DOHH2 (cell line): ENCODE data around the gene CENPP.

ENCODE experiments used
- H3F3A ChIP-seq: fragments of 200-600 bp; sonication (generic), shearing (Covaris generic); 2 replicates; pipeline ENCODE4 v1.6.0; 2016; ENCODE audit warnings: antibody characterized with exemption, mild to moderate bottlenecking; ENCODE audit not compliant: control insufficient read depth, insufficient read depth
- H3K27ac ChIP-seq: fragments of 200-600 bp; sonication (generic); 2 replicates; pipeline ENCODE4 v1.5.1; 2014; ENCODE audit warnings: low read depth, mild to moderate bottlenecking, low read length, moderate library complexity
- H3K27me3 ChIP-seq: fragments of 200-600 bp; sonication (generic); 2 replicates; pipeline ENCODE4 v1.6.1; 2014; ENCODE audit warnings: mild to moderate bottlenecking, low read length, mixed read lengths; ENCODE audit not compliant: control insufficient read depth
- H3K36me3 ChIP-seq: fragments of 200-600 bp; sonication (generic); 2 replicates; pipeline ENCODE4 v1.6.1; 2014; ENCODE audit warnings: mild to moderate bottlenecking, low read length, moderate library complexity, mixed read lengths; ENCODE audit not compliant: control insufficient read depth
- H3K4me1 ChIP-seq: fragments of 200-600 bp; sonication (generic); 2 replicates; pipeline ENCODE4 v1.6.1; 2014; ENCODE audit warnings: mild to moderate bottlenecking, low read length, mixed read lengths; ENCODE audit not compliant: control insufficient read depth
- H3K4me2 ChIP-seq: fragments of 200-600 bp; sonication (generic); 2 replicates; pipeline ENCODE4 v1.6.0; 2014; ENCODE audit warnings: mild to moderate bottlenecking, low read length, moderate library complexity
- H3K4me3 ChIP-seq: fragments of 200-600 bp; sonication (generic); 2 replicates; pipeline ENCODE4 v1.5.1; 2014; ENCODE audit warnings: mild to moderate bottlenecking, low read length, mixed read lengths
- H3K79me2 ChIP-seq: fragments of 200-600 bp; sonication (generic); 2 replicates; pipeline ENCODE4 v1.6.1; 2014; ENCODE audit warnings: mild to moderate bottlenecking, low read length, mixed read lengths; ENCODE audit not compliant: control insufficient read depth
- H3K9me2 ChIP-seq: fragments of 200-600 bp; sonication (generic); replicated peaks from 2 replicates; pipeline ENCODE4 v1.6.1; 2014; ENCODE audit warnings: mild to moderate bottlenecking, low read length, mixed read lengths; ENCODE audit not compliant: control insufficient read depth
- H3K9me3 ChIP-seq: fragments of 200-600 bp; sonication (generic); 2 replicates; pipeline ENCODE4 v1.6.1; 2014; ENCODE audit warnings: antibody characterized with exemption, low read length, mixed read lengths; ENCODE audit not compliant: control insufficient read depth, insufficient read depth
- H4K20me1 ChIP-seq: fragments of 200-600 bp; sonication (generic); 2 replicates; pipeline ENCODE4 v1.6.0; 2014; ENCODE audit warnings: low read depth, mild to moderate bottlenecking, antibody characterized with exemption, low read length, moderate library complexity; ENCODE audit not compliant: control insufficient read depth, insufficient read depth
- EZH2phosphoT487 ChIP-seq: fragments of 200-600 bp; sonication (generic); IDR thresholded peaks from 2 replicates; pipeline ENCODE4 v1.6.1; 2017; ENCODE audit warnings: borderline replicate concordance, mild to moderate bottlenecking, antibody characterized with exemption, low read length, moderate library complexity, mixed read lengths
- TF ChIP-seq, protein P1 (sequence below): fragments of 200-600 bp; sonication (generic); IDR thresholded peaks from one replicate; pipeline ENCODE4 v1.5.1; 2014; ENCODE audit warnings: antibody characterized with exemption, mild to moderate bottlenecking, low read depth, low read length; ENCODE audit not compliant: poor library complexity, severe bottlenecking

Gene CENPP

DNA sequence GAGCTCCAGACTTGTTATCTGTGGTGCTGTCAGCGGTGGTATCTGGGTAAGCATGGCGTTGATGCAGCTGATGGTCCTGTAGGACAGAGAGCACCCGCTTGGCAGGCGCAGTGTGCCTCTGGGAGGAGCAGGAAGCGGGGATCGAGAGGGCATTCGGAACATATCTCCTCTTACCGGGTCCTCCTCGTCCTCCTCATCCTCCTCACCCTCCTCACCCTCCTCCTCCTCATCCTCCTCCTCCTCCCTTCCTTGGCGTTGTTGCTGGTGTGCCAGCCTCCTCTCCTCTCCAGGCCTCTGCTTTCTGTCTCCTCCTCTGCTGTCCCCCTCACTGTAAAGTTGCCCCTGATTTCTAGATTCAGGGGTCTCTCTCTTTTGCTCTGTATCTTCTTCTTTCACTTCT lies 188.9 kb downstream of the CENPP start:
- Histone ChIP-seq H3K36me3 (no peaks in the 10 kb centered on the region), H3K79me2 (no peaks in the 10 kb centered on the region), H4K20me1 (no peaks in the 10 kb centered on the region), H3K4me3 (no peak overlapping the region), H3K4me1 (no peaks in the 10 kb centered on the region), H3K9me2 (no peaks in the 10 kb centered on the region), H3K4me2 (no peak overlapping the region), H3K27ac (no peak overlapping the region), H3F3A (no peaks in the 10 kb centered on the region), H3K27me3 (no peaks in the 10 kb centered on the region), H3K9me3 (no peaks in the 10 kb centered on the region)
- TF ChIP-seq, protein P1, sequence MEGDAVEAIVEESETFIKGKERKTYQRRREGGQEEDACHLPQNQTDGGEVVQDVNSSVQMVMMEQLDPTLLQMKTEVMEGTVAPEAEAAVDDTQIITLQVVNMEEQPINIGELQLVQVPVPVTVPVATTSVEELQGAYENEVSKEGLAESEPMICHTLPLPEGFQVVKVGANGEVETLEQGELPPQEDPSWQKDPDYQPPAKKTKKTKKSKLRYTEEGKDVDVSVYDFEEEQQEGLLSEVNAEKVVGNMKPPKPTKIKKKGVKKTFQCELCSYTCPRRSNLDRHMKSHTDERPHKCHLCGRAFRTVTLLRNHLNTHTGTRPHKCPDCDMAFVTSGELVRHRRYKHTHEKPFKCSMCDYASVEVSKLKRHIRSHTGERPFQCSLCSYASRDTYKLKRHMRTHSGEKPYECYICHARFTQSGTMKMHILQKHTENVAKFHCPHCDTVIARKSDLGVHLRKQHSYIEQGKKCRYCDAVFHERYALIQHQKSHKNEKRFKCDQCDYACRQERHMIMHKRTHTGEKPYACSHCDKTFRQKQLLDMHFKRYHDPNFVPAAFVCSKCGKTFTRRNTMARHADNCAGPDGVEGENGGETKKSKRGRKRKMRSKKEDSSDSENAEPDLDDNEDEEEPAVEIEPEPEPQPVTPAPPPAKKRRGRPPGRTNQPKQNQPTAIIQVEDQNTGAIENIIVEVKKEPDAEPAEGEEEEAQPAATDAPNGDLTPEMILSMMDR: no peak
- no peak for TF ChIP-seq EZH2phosphoT487

DNA sequence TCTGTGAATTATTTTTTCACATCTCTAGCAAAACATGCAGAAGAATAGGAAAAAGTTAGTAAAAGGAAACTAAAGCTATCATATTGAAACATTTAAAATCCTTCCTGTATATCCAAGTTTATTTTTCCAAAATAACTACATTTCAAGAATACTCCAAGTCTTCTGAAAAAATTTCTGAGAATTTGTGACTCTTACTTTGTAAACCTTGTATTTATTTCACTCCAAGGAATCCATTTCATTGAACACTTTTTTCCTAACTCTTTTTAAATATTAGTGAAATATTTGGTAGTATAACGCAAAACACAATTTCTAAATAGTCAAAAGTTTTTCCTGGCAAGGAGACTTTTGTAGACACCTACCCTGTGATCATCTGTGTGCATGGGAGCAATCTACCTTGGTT lies 190.8 kb downstream of the CENPP start:
- Histone ChIP-seq H3K79me2 (no peaks in the 10 kb centered on the region), H4K20me1 (no peaks in the 10 kb centered on the region), H3K9me3 (no peaks in the 10 kb centered on the region), H3K36me3 (no peaks in the 10 kb centered on the region), H3K4me2 (no peak overlapping the region), H3K27me3 (no peaks in the 10 kb centered on the region), H3K27ac (no peak overlapping the region), H3K4me3 (no peak overlapping the region), H3K4me1 (no peaks in the 10 kb centered on the region), H3F3A (no peaks in the 10 kb centered on the region), H3K9me2 (no peaks in the 10 kb centered on the region)
- no peak for TF ChIP-seq EZH2phosphoT487
- TF ChIP-seq, protein P1: no peak

DNA sequence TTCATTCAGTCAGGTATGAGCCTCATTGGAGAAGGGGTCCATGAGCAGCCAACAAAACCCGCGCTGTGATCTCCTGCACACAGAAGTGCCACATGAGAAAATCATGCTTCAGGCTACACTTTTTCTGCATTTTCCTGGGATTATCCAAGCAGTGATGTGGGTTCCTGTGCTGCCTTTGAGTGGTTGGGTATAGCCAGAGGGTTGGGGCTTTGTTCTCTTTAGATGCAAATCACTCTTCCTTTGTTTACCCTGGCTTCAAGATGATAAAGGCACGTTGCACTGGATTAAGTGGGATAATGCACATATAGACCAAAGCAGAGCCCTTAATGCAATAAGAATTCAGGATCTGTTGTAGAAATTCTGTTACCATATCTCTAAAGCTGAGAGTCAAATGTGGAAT lies 191.3 kb downstream of the CENPP start:
- Histone ChIP-seq H3K79me2 (no peaks in the 10 kb centered on the region), H3K9me3 (no peaks in the 10 kb centered on the region), H4K20me1 (no peaks in the 10 kb centered on the region), H3F3A (no peaks in the 10 kb centered on the region), H3K36me3 (no peaks in the 10 kb centered on the region), H3K27ac (no peak overlapping the region), H3K4me2 (no peak overlapping the region), H3K4me1 (no peaks in the 10 kb centered on the region), H3K4me3 (no peak overlapping the region), H3K27me3 (no peaks in the 10 kb centered on the region), H3K9me2 (no peaks in the 10 kb centered on the region)
- TF ChIP-seq, protein P1: no peak
- TF ChIP-seq EZH2phosphoT487: no peak

GRCh38 chr9:92518199-92518598 lies 192.4 kb downstream of the CENPP start:
- Histone ChIP-seq H3K4me1 (no peaks in the 10 kb centered on the region), H3K27ac (no peak overlapping the region), H3K9me3 (no peaks in the 10 kb centered on the region), H3F3A (no peaks in the 10 kb centered on the region), H3K4me3 (no peak overlapping the region), H4K20me1 (no peaks in the 10 kb centered on the region), H3K9me2 (no peaks in the 10 kb centered on the region), H3K4me2 (no peak overlapping the region), H3K79me2 (no peaks in the 10 kb centered on the region), H3K36me3 (no peaks in the 10 kb centered on the region), H3K27me3 (no peaks in the 10 kb centered on the region)
- TF ChIP-seq, protein P1: no peak
- TF ChIP-seq EZH2phosphoT487: no peak
